Endothelial cell of umbilical vein (primary cell): ENCODE measurements around the gene GLDC. TPM values are rescaled to one million over a fixed set of nuclear protein-coding genes. Genes with fewer than 3 reads are reported as not detected.

Experiments
- BruUV-seq: library from RNA; stranded (reverse); fragments of 400-500 nt; replicated peaks from 2 replicates; lab custom pipeline; 2021; lab: Mats Ljungman, UMichigan
- CTCF ChIA-PET: fragments of 300-600, 350-600 bp; sonication (Branson Sonifier 250); formaldehyde crosslinking; loops from one replicate; lab custom pipeline; 2021; ENCODE audit warnings: antibody characterized with exemption, inconsistent platforms; lab: Charles Lee
- POLR2A ChIA-PET: fragments of 300-600, 350-600 bp; sonication (Branson Sonifier 250); formaldehyde crosslinking; loops from one replicate; lab custom pipeline; 2021; ENCODE audit warnings: antibody characterized with exemption, inconsistent platforms; lab: Charles Lee
- DNase-seq: peaks from one replicate; pipeline ENCODE4 v3.0.0-alpha.2; 2011; ENCODE audit warnings: low read depth, low spot score
- FAIRE-seq: peaks from 2 replicates; lab custom pipeline; 2011; peaks lifted over from hg19 to GRCh38; lab: Jason Lieb, UNC
- H2AFZ ChIP-seq: 2 replicates; pipeline ENCODE4 v1.6.0; 2012; ENCODE audit warnings: low read depth, low read length, control low read depth, inconsistent platforms
- H3K27ac ChIP-seq: 2 replicates; pipeline ENCODE4 v1.5.1; 2011; ENCODE audit warnings: low read depth, mild to moderate bottlenecking, control low read depth, low read length, moderate library complexity; ENCODE audit not compliant: insufficient read depth
- H3K27me3 ChIP-seq, 2 experiments: 2 replicates each; pipeline versions ENCODE4 v1.6.0 to v1.6.1; 2011; ENCODE audit warnings: low read length in 2 of 2, mixed read lengths in 1 of 2; ENCODE audit not compliant: control insufficient read depth in 2 of 2, insufficient read depth in 2 of 2
- H3K36me3 ChIP-seq, 2 experiments: 2 replicates in 1 of 2; 3 replicates in 1 of 2; pipeline ENCODE4 v1.5.1; 2011; ENCODE audit warnings: low read length in 2 of 2, mild to moderate bottlenecking in 1 of 2, moderate library complexity in 1 of 2; ENCODE audit not compliant: control insufficient read depth in 2 of 2, insufficient read depth in 2 of 2; ENCODE audit errors: extremely low read depth in 1 of 2
- H3K4me1 ChIP-seq: 3 replicates; pipeline ENCODE4 v1.5.1; 2011; ENCODE audit warnings: mild to moderate bottlenecking, low read length; ENCODE audit not compliant: control insufficient read depth, insufficient read depth; ENCODE audit errors: extremely low read depth
- H3K4me2 ChIP-seq: 2 replicates; pipeline ENCODE4 v1.6.1; 2011; ENCODE audit warnings: low read length, control low read depth, mixed read lengths; ENCODE audit not compliant: insufficient read depth
- H3K4me3 ChIP-seq, 3 experiments: fragments of 200-600 bp in 1 of 3; sonication (generic), shearing (Covaris generic) in 1 of 3; replicated peaks in 1 of 3; 2 replicates each; pipeline ENCODE4 v1.5.1; 2011 to 2016; ENCODE audit warnings: control low read depth in 3 of 3, low read length in 3 of 3, mild to moderate bottlenecking in 2 of 3, inconsistent platforms in 1 of 3, low read depth in 1 of 3, moderate library complexity in 1 of 3; ENCODE audit not compliant: insufficient read depth in 1 of 3
- H3K79me2 ChIP-seq: 2 replicates; pipeline ENCODE4 v1.6.0; 2012; ENCODE audit warnings: low read length, inconsistent platforms; ENCODE audit not compliant: control insufficient read depth, insufficient read depth
- H3K9ac ChIP-seq: replicated peaks from 2 replicates; pipeline ENCODE3; 2011; ENCODE audit warnings: low read length, control low read depth; ENCODE audit not compliant: insufficient read depth; ENCODE audit errors: extremely low read depth
- H3K9me1 ChIP-seq: replicated peaks from 3 replicates; pipeline ENCODE4 v1.6.0; 2011; ENCODE audit warnings: mild to moderate bottlenecking, low read length; ENCODE audit not compliant: control insufficient read depth, insufficient read depth; ENCODE audit errors: extremely low read depth
- H3K9me3 ChIP-seq: replicated peaks from 2 replicates; pipeline ENCODE4 v1.5.1; 2012; ENCODE audit warnings: low read length, inconsistent platforms; ENCODE audit not compliant: control insufficient read depth, insufficient read depth
- H4K20me1 ChIP-seq: replicated peaks from 2 replicates; pipeline ENCODE3; 2011; ENCODE audit warnings: mild to moderate bottlenecking, low read length; ENCODE audit not compliant: control insufficient read depth, insufficient read depth; ENCODE audit errors: extremely low read depth
- EZH2 ChIP-seq: IDR thresholded peaks from 2 replicates; pipeline ENCODE4 v1.6.1; 2012; ENCODE audit warnings: borderline replicate concordance, low read depth, mild to moderate bottlenecking, moderate library complexity, low read length, inconsistent platforms; ENCODE audit not compliant: severe bottlenecking
- FOS ChIP-seq: IDR thresholded peaks from 2 replicates; pipeline ENCODE4 v1.6.1; 2011; ENCODE audit warnings: mild to moderate bottlenecking, low read length, moderate library complexity, borderline replicate concordance; ENCODE audit not compliant: insufficient read depth
- GATA2 ChIP-seq: IDR thresholded peaks from 2 replicates; pipeline ENCODE4 v1.7.0; 2011; ENCODE audit warnings: low read depth, mild to moderate bottlenecking, moderate library complexity, mixed read lengths, low read length; ENCODE audit not compliant: insufficient read length, insufficient read depth
- JUN ChIP-seq: IDR thresholded peaks from 2 replicates; pipeline ENCODE4 v1.6.1; 2011; ENCODE audit warnings: borderline replicate concordance, low read depth; ENCODE audit not compliant: insufficient read length, insufficient read depth
- MAX ChIP-seq: IDR thresholded peaks from 2 replicates; pipeline ENCODE4 v1.6.1; 2011; ENCODE audit not compliant: insufficient read depth, insufficient read length
- MYC ChIP-seq: IDR thresholded peaks from one replicate; pipeline ENCODE4 v1.6.1; 2011; ENCODE audit warnings: mild to moderate bottlenecking, low read depth, low read length
- POLR2A ChIP-seq: IDR thresholded peaks from 2 replicates; pipeline ENCODE4 v1.6.1; 2012; ENCODE audit warnings: low read depth, mild to moderate bottlenecking, control low read depth, low read length
- POLR2AphosphoS5 ChIP-seq: IDR thresholded peaks from 2 replicates; pipeline ENCODE4 v1.6.1; 2012; ENCODE audit warnings: low read depth, mild to moderate bottlenecking, control low read depth, low read length, moderate library complexity; ENCODE audit not compliant: insufficient read depth
- dilution Hi-C: fragments of 300-500 bp; cut with MboI; formaldehyde crosslinking; loops from one replicate; pipeline ENCODE4 v1.15.0; 2019; ENCODE audit warnings: low sequenced_read_pairs; ENCODE audit not compliant: extremely low pct_ligation_motif_present
- intact Hi-C: fragments of 100-400 bp; cut with micrococcal nuclease; formaldehyde crosslinking; loops from one replicate; pipeline ENCODE4 v1.10.0; 2022
- polyA plus RNA-seq, 4 experiments: library from polyadenylated mRNA; depleted of rRNA in 3 of 4; stranded (reverse) in 3 of 4; unstranded in 1 of 4; fragments of >200 nt; gene quantifications; 2 replicates each; pipeline versions ENCODE4 v1.2.1 to v1.2.3, GENCODE V29; 2011 to 2012; ENCODE audit warnings: missing spikeins in 1 of 4
- total RNA-seq: library from RNA; stranded (reverse); gene quantifications from 2 replicates; pipeline ENCODE4 v1.2.3, GENCODE V29; 2021
- TF ChIP-seq, protein P1 (sequence below), 2 donors: IDR thresholded peaks; 1 replicate in 1 of 2; 2 replicates in 1 of 2; pipeline ENCODE4 v1.5.1; 2011; ENCODE audit warnings: low read length in 2 of 2, mild to moderate bottlenecking in 2 of 2, moderate library complexity in 2 of 2, control low read depth in 1 of 2, inconsistent platforms in 1 of 2, low read depth in 1 of 2; ENCODE audit not compliant: insufficient read depth in 1 of 2; ENCODE audit errors: extremely low read depth in 1 of 2

The GLDC gene
- total and polyA plus RNA-seq, 2 donors (not counting 3 experiments of a cell fraction or from before 2014, with no cell fraction given): 1.8 to 2.6 TPM

- Histone ChIP-seq H3K79me2 (no peaks in the 10 kb centered on the region), H3K36me3 (no peaks in the 10 kb centered on the region), H3K4me1 (no peaks in the 10 kb centered on the region), H3K9me1 (no peaks in the 10 kb centered on the region), H3K9me3 (no peaks in the 10 kb centered on the region), H3K27ac (no peak overlapping the region), H4K20me1 (no peaks in the 10 kb centered on the region), H3K4me2 (no peak overlapping the region), H2AFZ (no peak overlapping the region), H3K4me3 (no peak overlapping the region), H3K27me3 (no peaks in the 10 kb centered on the region), H3K9ac (no peak overlapping the region)
- DNase-seq: no peak
- ChIA-PET CTCF (interaction anchor here (1.6 kb wide), 1 partner anchor 10 kb away, joined by 4 read pairs; no protein-coding TSS in a partner anchor), POLR2A (interaction anchor here (0.7 kb wide), 1 partner anchor 176 kb away, joined by 3 read pairs; no protein-coding TSS in a partner anchor)
- TF ChIP-seq FOS (no peak), EZH2 (no peak), JUN (no peak), GATA2 (no peak), MYC (no peak), MAX (no peak), POLR2AphosphoS5 (no peak), POLR2A (no peak)
- TF ChIP-seq, protein P1, sequence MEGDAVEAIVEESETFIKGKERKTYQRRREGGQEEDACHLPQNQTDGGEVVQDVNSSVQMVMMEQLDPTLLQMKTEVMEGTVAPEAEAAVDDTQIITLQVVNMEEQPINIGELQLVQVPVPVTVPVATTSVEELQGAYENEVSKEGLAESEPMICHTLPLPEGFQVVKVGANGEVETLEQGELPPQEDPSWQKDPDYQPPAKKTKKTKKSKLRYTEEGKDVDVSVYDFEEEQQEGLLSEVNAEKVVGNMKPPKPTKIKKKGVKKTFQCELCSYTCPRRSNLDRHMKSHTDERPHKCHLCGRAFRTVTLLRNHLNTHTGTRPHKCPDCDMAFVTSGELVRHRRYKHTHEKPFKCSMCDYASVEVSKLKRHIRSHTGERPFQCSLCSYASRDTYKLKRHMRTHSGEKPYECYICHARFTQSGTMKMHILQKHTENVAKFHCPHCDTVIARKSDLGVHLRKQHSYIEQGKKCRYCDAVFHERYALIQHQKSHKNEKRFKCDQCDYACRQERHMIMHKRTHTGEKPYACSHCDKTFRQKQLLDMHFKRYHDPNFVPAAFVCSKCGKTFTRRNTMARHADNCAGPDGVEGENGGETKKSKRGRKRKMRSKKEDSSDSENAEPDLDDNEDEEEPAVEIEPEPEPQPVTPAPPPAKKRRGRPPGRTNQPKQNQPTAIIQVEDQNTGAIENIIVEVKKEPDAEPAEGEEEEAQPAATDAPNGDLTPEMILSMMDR (IDR thresholded peaks at IDR 0.05; ENCODE audit: extremely low read depth in 1 of 2, insufficient read depth in 1 of 2, low read depth in 1 of 2, low read length in 2 of 2): no peak
- dilution Hi-C loops: no loop called here
- no peak for FAIRE-seq
- BruUV-seq: no TSS peak
- intact Hi-C loops: no loop called here
These were observed 12.2 kb downstream of the GLDC start for GRCh38 chr9:6633378-6633777.
